ENCODE measurements around the gene TPPP. TPM values are rescaled to one million over a fixed set of nuclear protein-coding genes. Genes with fewer than 3 reads are reported as not detected.
"Not testable (repeated sequence)": the region's sequence is repeated elsewhere in the genome, so short reads cannot be mapped to it uniquely, and the experiment has no call there.

The TPPP gene
- total and polyA plus RNA-seq, 2 of the 13 experiments (the other 11 are each of a cell fraction or from before 2014, with no cell fraction given): 0.07 TPM; not detected in 1

DNA sequence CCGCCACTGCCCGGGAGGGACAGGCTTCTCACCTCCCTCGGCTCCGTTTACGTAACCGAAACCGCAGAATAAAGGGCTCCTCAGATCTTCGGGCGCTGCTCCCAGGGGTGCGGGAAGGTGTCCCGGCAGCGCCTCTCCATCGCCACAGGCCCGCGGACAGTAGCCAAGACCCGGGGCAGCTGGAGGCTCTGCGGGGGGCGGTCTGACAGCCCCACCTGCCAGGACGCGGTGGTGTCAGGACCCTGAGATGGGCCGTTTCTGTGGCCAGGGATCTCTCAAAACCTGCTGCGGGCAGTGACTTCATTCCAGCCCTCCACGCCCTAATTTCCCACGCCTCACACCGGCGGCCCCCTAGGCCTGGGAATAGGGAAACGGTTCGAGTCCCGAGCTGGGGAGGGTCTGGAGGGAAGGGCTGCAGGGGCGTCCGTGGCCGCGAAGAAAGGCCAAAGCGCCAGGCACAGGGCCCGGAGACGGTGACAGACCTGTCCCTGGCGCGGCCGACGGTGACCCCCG, 567 bp downstream of the TPPP start:
- H3K4me3 ChIP-seq (replicated peaks in 1 of 3; ENCODE audit: insufficient read depth in 1 of 3, low read depth in 2 of 3, low read length in 3 of 3): peak overlapping the region in 2 of 3 experiments; percentile 33 to 59; a peak in 3 of 6 replicates
- in situ Hi-C loops (cut with HindIII; ENCODE audit: extremely low pct_ligation_motif_present, low pct_unique_long_range_greater_than_20kb); H2AFZ ChIP-seq (ENCODE audit: low read length); POLR2A ChIA-PET; H4K20me1 ChIP-seq (ENCODE audit: insufficient read depth, low read length); H3K79me2 ChIP-seq (ENCODE audit: insufficient read depth, low read length); H3K9ac ChIP-seq (ENCODE audit: insufficient read depth, low read depth, low read length); CTCF ChIA-PET (ENCODE audit: low intra/inter-chr PET ratio, low total read pairs); FAIRE-seq; BruUV-seq (replicated peaks); DNase-seq (ENCODE audit: low spot score); H3K27me3 ChIP-seq (ENCODE audit: control insufficient read depth in 1 of 2, insufficient read depth in 2 of 2, low read length in 2 of 2); H3K27ac ChIP-seq (ENCODE audit: extremely low read length, insufficient read depth, low read length); H3K4me1 ChIP-seq (ENCODE audit: insufficient read depth, low read length); H3K9me3 ChIP-seq (ENCODE audit: low read length); H3K36me3 ChIP-seq (replicated peaks in 1 of 2; ENCODE audit: control insufficient read depth in 1 of 2, insufficient read depth in 2 of 2, low read length in 2 of 2); intact Hi-C loops (cut with micrococcal nuclease; ENCODE audit: unreplicated experiment): not testable (repeated sequence)
- peak; percentile 5 for ATAC-seq
- peak overlapping the region; percentile 55 for H3K4me2 ChIP-seq (ENCODE audit: low read depth, low read length)
- 0% methylated on average over 11 of the region's 41 CpGs for WGBS (ENCODE audit: low lambda C conversion rate)
- TF ChIP-seq EZH2 (conservative IDR thresholded peaks at IDR 0.05; ENCODE audit: low read depth, low read length) (0 out of 2 replicates have a peak, but pooled peaks have one; percentile 46), HNRNPLL (IDR thresholded peaks at IDR 0.05; ENCODE audit: low read depth, low read length, poor library complexity, severe bottlenecking) (peak; percentile 70)

DNA sequence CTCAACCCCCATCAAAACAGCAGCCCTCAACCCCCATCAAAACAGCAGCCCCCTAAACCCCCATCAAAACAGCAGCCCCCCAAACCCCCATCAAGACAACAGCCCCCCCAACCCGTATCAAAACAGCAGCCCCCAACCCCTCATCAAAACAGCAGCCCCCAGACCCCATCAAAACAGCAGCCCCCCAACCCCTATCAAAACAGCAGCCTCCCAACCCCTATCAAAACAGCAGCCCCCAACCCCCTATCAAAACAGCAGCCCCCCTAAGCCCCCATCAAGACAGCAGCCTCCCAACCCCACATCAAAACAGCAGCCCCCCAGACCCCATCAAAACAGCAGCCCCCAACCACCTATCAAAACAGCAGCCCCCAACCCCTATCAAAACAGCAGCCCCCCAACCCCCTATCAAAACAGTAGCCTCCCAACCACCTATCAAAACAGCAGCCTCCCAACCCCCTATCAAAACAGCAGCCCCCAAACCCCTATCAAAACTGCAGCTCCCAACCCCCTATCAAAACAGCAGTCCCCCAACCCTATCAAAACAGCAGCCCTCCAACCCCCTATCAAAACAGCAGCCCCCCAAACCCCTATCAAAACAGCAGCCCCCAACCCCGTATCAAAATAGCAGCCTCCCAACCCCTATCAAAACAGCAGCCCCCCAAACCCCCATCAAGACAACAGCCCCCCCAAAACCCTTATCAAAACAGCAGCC, 1.2 kb downstream of the TPPP start:
- Histone ChIP-seq H3K4me3 (replicated peaks in 1 of 3; ENCODE audit: insufficient read depth in 1 of 3, low read depth in 2 of 3, low read length in 3 of 3) (no peak overlapping the region), H3K79me2 (ENCODE audit: insufficient read depth, low read length) (no peaks in the 10 kb centered on the region), H3K4me2 (ENCODE audit: low read depth, low read length) (peak overlapping the region; percentile 55; the same call in 1 of the 2 replicates), H3K27me3 (ENCODE audit: control insufficient read depth in 1 of 2, insufficient read depth in 2 of 2, low read length in 2 of 2) (peaks cover 0 to 5% of the 10 kb centered on the region in 2 experiments; a peak in 2 of 5 replicates), H2AFZ (ENCODE audit: low read length) (no peak overlapping the region), H3K4me1 (ENCODE audit: insufficient read depth, low read length) (0 out of 2 replicates have a peak, but pooled peaks cover 4% of the 10 kb centered on the region), H3K27ac (ENCODE audit: extremely low read length, insufficient read depth, low read length) (no peak overlapping the region), H3K9me3 (ENCODE audit: low read length) (no peaks in the 10 kb centered on the region), H3K36me3 (replicated peaks in 1 of 2; ENCODE audit: control insufficient read depth in 1 of 2, insufficient read depth in 2 of 2, low read length in 2 of 2) (no peaks in the 10 kb centered on the region), H4K20me1 (ENCODE audit: insufficient read depth, low read length) (no peaks in the 10 kb centered on the region), H3K9ac (ENCODE audit: insufficient read depth, low read depth, low read length) (no peak overlapping the region)
- FAIRE-seq (no peak), ATAC-seq (no peak), DNase-seq (ENCODE audit: low spot score) (no peak)
- CTCF ChIA-PET (ENCODE audit: low intra/inter-chr PET ratio, low total read pairs): no interaction called here
- POLR2A ChIA-PET: no interaction called here
- in situ Hi-C loops (cut with HindIII; ENCODE audit: extremely low pct_ligation_motif_present, low pct_unique_long_range_greater_than_20kb): no loop called here
- no TSS peak for BruUV-seq (replicated peaks)
- intact Hi-C loops (cut with micrococcal nuclease; ENCODE audit: unreplicated experiment): no loop called here
- WGBS (ENCODE audit: low lambda C conversion rate): 11% methylated on average over 2 of the region's 2 CpGs
- no peak for TF ChIP-seq GRHL1 (CRISPR knock-in tag; conservative IDR thresholded peaks at IDR 0.05)
- no peak for TF ChIP-seq GATA4 (IDR thresholded peaks at IDR 0.05; ENCODE audit: borderline replicate concordance, low read depth)
- TF ChIP-seq ZBTB7B (CRISPR knock-in tag; IDR thresholded peaks at IDR 0.05): no peak
- TF ChIP-seq FOXP1 (IDR thresholded peaks at IDR 0.05): no peak
- no peak for TF ChIP-seq FOXP1 (CRISPR knock-in tag; IDR thresholded peaks at IDR 0.05)
- no peak for TF ChIP-seq ZNF549 (CRISPR knock-in tag; IDR thresholded peaks at IDR 0.05)
- TF ChIP-seq ZNF652 (CRISPR knock-in tag; IDR thresholded peaks at IDR 0.05; ENCODE audit: borderline replicate concordance, low read depth): no peak
- TF ChIP-seq, protein P1, sequence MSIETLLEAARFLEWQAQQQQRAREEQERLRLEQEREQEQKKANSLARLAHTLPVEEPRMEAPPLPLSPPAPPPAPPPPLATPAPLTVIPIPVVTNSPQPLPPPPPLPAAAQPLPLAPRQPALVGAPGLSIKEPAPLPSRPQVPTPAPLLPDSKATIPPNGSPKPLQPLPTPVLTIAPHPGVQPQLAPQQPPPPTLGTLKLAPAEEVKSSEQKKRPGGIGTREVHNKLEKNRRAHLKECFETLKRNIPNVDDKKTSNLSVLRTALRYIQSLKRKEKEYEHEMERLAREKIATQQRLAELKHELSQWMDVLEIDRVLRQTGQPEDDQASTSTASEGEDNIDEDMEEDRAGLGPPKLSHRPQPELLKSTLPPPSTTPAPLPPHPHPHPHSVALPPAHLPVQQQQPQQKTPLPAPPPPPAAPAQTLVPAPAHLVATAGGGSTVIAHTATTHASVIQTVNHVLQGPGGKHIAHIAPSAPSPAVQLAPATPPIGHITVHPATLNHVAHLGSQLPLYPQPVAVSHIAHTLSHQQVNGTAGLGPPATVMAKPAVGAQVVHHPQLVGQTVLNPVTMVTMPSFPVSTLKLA (IDR thresholded peaks at IDR 0.05): no peak
- TF ChIP-seq, protein P2, sequence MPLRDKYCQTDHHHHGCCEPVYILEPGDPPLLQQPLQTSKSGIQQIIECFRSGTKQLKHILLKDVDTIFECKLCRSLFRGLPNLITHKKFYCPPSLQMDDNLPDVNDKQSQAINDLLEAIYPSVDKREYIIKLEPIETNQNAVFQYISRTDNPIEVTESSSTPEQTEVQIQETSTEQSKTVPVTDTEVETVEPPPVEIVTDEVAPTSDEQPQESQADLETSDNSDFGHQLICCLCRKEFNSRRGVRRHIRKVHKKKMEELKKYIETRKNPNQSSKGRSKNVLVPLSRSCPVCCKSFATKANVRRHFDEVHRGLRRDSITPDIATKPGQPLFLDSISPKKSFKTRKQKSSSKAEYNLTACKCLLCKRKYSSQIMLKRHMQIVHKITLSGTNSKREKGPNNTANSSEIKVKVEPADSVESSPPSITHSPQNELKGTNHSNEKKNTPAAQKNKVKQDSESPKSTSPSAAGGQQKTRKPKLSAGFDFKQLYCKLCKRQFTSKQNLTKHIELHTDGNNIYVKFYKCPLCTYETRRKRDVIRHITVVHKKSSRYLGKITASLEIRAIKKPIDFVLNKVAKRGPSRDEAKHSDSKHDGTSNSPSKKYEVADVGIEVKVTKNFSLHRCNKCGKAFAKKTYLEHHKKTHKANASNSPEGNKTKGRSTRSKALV (CRISPR knock-in tag; IDR thresholded peaks at IDR 0.05): no peak
- no peak for TF ChIP-seq IRF2 (CRISPR knock-in tag; IDR thresholded peaks at IDR 0.05)
- no peak for TF ChIP-seq ZNF564 (CRISPR knock-in tag; IDR thresholded peaks at IDR 0.05)
- no peak for TF ChIP-seq ZNF441 (CRISPR knock-in tag; IDR thresholded peaks at IDR 0.05; ENCODE audit: borderline replicate concordance)

All from HepG2 (cell line).